ENCODE measurements around the gene PRMT9. TPM values are rescaled to one million over a fixed set of nuclear protein-coding genes. Genes with fewer than 3 reads are reported as not detected.

The PRMT9 gene
- total RNA-seq, 4 donors from 2014 or later, result 22.9 to 28.3 (median 26.2) TPM

GRCh38 chr4:147643616-147644015 lies 40.3 kb downstream of the PRMT9 start:
- intact Hi-C loops (cut with DNase I), result no loop called here
- TF ChIP-seq POLR2A (IDR thresholded peaks at IDR 0.05), result no peak
- TF ChIP-seq CTCF (IDR thresholded peaks at IDR 0.05), result no peak
- WGBS, 2 donors, result 95 to 96% methylated on average over 1 of the region's 1 CpG

DNA sequence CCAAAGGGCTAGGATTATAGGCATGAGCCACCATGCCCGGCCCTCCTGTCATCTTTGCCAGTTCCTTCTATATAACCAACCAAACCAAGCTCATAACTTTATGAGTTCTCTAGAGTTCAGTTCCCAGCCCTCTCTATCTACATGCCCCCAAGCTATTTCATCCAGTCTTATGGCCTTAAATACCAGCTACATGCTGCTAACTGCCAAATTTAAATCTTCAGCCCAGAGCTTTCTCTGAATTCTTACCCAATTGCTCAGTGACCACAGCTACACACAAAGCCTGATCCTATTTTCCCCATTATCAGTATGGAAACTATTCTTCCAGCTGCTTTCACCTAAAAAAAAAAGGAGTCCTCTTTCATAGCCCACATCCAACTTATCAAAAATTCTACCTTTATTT lies 43.6 kb downstream of the PRMT9 start:
- Histone ChIP-seq H3K36me3 (peaks cover 8 to 10% of the 10 kb centered on the region in 2 donors), H3K4me1 (peaks cover 5 to 8% of the 10 kb centered on the region in 2 donors), H3K4me3 (replicated peaks in 1 of 3) (no peak overlapping the region), H3K27ac (no peak overlapping the region), H3K27me3 (no peaks in the 10 kb centered on the region), H3K9me3 (no peaks in the 10 kb centered on the region)
- no peak for TF ChIP-seq POLR2A (IDR thresholded peaks at IDR 0.05)
- no peak for TF ChIP-seq CTCF (IDR thresholded peaks at IDR 0.05)
- intact Hi-C loops (cut with DNase I), result no loop called here
- DNase-seq, result no peak
- WGBS, 2 donors, result 88 to 100% methylated on average over 1 of the region's 1 CpG

More at GRCh38 chr4:147643616-147644015, 40.3 kb downstream of the PRMT9 start:
- Histone ChIP-seq H3K36me3 (no peaks in the 10 kb centered on the region), H3K27ac (no peak overlapping the region), H3K4me1 (peaks cover 15 to 22% of the 10 kb centered on the region in 2 donors), H3K27me3 (no peaks in the 10 kb centered on the region), H3K9me3 (no peaks in the 10 kb centered on the region), H3K4me3 (replicated peaks in 1 of 3) (no peak overlapping the region)
- no peak for DNase-seq

DNA sequence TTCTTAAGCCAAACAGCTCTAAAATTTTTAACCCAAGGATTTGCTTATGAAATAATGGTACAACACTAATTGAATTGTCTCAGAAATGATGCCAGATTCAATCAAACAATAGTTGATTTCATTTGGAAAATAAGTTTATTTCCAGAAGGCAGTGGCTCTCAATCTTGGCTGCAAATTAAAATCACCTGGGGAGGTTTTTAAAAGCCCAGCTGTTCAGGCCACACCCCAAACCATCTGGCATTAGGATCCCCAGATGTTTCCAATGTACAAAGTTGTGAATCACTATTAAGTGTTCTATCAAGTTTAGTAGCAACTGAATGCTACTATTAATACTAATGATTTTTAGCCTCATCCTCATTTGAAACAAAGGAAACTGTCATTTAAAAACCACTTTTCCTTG lies 44.6 kb downstream of the PRMT9 start:
- H3K36me3 ChIP-seq, result peaks cover 16 to 17% of the 10 kb centered on the region in 2 donors
- no peak overlapping the region for H3K27ac ChIP-seq
- no peak for TF ChIP-seq CTCF (IDR thresholded peaks at IDR 0.05)
- TF ChIP-seq POLR2A (IDR thresholded peaks at IDR 0.05), result no peak
- DNase-seq, result no peak
- H3K27me3 ChIP-seq, result no peaks in the 10 kb centered on the region
- intact Hi-C loops (cut with DNase I), result no loop called here
- no peaks in the 10 kb centered on the region for H3K9me3 ChIP-seq
- no peak overlapping the region for H3K4me3 ChIP-seq (replicated peaks in 1 of 3)
- H3K4me1 ChIP-seq, result peaks cover under 1 to 1% of the 10 kb centered on the region in 2 donors

DNA sequence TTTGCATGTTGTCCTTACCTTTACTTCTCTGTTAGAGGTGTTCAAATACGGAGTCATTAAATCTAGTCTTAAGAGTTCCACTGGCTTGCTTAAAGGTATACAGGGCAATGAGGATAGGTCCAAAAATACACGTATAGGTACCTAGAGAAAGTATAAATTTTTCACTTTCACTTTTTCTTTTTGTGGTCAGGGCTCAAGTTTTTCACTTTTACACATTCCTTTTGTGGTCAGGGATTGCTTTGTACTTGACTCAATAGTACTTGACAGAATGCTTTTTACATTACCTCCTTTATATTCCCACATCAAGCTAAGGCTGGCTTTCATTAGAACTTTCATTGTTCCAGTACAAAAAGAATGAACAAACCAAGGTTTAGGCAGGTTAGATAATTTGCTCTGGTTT lies 45.0 kb downstream of the PRMT9 start:
- no peak for TF ChIP-seq CTCF (IDR thresholded peaks at IDR 0.05)
- TF ChIP-seq POLR2A (IDR thresholded peaks at IDR 0.05), result no peak
- Histone ChIP-seq H3K9me3 (no peaks in the 10 kb centered on the region), H3K27me3 (no peaks in the 10 kb centered on the region), H3K4me3 (replicated peaks in 1 of 3) (no peak overlapping the region), H3K36me3 (peaks cover 19 to 21% of the 10 kb centered on the region in 2 donors), H3K27ac (peak overlapping the region in 1 of 3 donors; percentile 22), H3K4me1 (no peaks in the 10 kb centered on the region)
- DNase-seq, result no peak
- 74 to 79% methylated on average over 2 of the region's 2 CpGs for WGBS, 2 donors
- intact Hi-C loops (cut with DNase I), result no loop called here

- Histone ChIP-seq H3K4me3 (replicated peaks in 1 of 3) (no peak overlapping the region), H3K36me3 (peaks cover 21% of the 10 kb centered on the region in 2 donors), H3K27me3 (no peaks in the 10 kb centered on the region), H3K9me3 (no peaks in the 10 kb centered on the region), H3K4me1 (peaks cover 0 to 4% of the 10 kb centered on the region in 2 donors), H3K27ac (no peak overlapping the region)
- DNase-seq, result no peak
- WGBS, 2 donors, result 78 to 86% methylated on average over 1 of the region's 1 CpG
- intact Hi-C loops (cut with DNase I), result no loop called here
- TF ChIP-seq POLR2A (IDR thresholded peaks at IDR 0.05) (no peak), CTCF (IDR thresholded peaks at IDR 0.05) (no peak)
Measured at GRCh38 chr4:147638365-147638764, 45.6 kb downstream of the PRMT9 start.
